Prostate gland (tissue), 2 donors: ENCODE measurements around the gene KDSR. TPM values are rescaled to one million over a fixed set of nuclear protein-coding genes. Genes with fewer than 3 reads are reported as not detected.
A peak's percentile ranks its signal among the peaks of the same experiment; 100 is the strongest.

Source experiments
- DNase-seq: peaks from one replicate; pipeline ENCODE4 v3.0.0-alpha.2; 2019; ENCODE audit warnings: low spot score
- H3K27ac ChIP-seq, 2 donors: fragments of 200-600 bp; sonication (generic); 2 replicates each; pipeline ENCODE4 v1.5.1; 2017 to 2019
- H3K27me3 ChIP-seq: fragments of 200-600 bp; sonication (generic); replicated peaks from 2 replicates; pipeline ENCODE4 v1.5.1; 2019; ENCODE audit not compliant: insufficient read depth
- H3K36me3 ChIP-seq, 2 donors: fragments of 200-600 bp; sonication (generic); 1 replicate in 1 of 2; 2 replicates in 1 of 2; pipeline versions ENCODE4 v1.5.1 to v1.8.1; 2017 to 2019
- H3K4me1 ChIP-seq: fragments of 200-600 bp; sonication (generic); replicated peaks from 2 replicates; pipeline ENCODE4 v1.5.1; 2019
- H3K4me3 ChIP-seq, 2 donors: fragments of 200-600 bp; sonication (generic); 2 replicates each; pipeline ENCODE4 v1.5.1; 2017 to 2019
- H3K9me3 ChIP-seq: fragments of 200-600 bp; sonication (generic); 2 replicates; pipeline ENCODE4 v1.5.1; 2017
- POLR2A ChIP-seq: fragments of 450-650 bp; IDR thresholded peaks from one replicate; pipeline ENCODE4 v1.6.1; 2016; ENCODE audit warnings: antibody characterized with exemption, mild to moderate bottlenecking
- POLR2AphosphoS5 ChIP-seq: sonication (generic); formaldehyde crosslinking; IDR thresholded peaks from one replicate; pipeline ENCODE4 v1.6.1; 2017; ENCODE audit warnings: antibody characterized with exemption
- WGBS: methylation state at CpG from one replicate; pipeline ENCODE4 v1.1.5; 2018; 5-methylcytosine and 5-hydroxymethylcytosine counted together
- intact Hi-C: fragments of 100-400 bp; cut with DNase I; formaldehyde crosslinking; loops from one replicate; pipeline ENCODE4 v1.14.2; 2022
- total RNA-seq, 2 donors: library from RNA; depleted of rRNA; stranded (reverse); fragments of >200 nt; gene quantifications; one replicate each; pipeline ENCODE4 v1.1.0, GENCODE V29; 2016
- TF ChIP-seq, protein P1 (sequence below), 4 experiments: fragments of 200-600 bp in 2 of 4; fragments of 450-650 bp in 2 of 4; sonication (generic) in 2 of 4; IDR thresholded peaks; 1 replicate in 3 of 4; 2 replicates in 1 of 4; pipeline ENCODE4 v1.5.1; 2016 to 2019; ENCODE audit warnings: antibody characterized with exemption in 4 of 4, mild to moderate bottlenecking in 2 of 4, moderate library complexity in 2 of 4

Gene KDSR
- total RNA-seq, 2 donors from 2014 or later, result 46.1 to 52.3 TPM

DNA sequence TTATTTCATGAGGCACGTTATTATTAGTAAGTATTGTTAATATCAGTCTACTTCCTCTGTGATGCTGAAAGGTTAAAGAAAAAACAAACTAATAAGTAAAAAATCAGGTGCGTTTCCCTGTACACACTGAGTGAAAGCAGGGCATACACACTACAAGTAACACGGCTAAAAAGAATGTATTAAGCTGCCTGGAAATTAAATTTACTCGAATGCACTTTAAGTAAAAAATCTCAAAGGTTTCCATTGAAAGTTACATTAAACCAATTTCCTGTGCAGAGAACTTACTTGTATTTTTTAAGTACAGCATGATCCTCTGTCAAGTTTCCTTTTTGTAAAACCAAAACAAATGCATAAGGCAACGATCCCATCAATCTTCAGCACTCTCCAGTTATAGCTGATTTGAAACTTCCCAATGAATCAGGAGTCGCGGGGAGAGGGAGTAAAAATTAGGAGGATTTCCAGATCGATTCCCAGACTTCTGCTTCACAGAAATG is 48.1 kb downstream of the KDSR start:
- H3K27me3 ChIP-seq, result no peaks in the 10 kb centered on the region
- intact Hi-C loops, result loop anchor here (2.0 to 5.0 kb wide), 3 partner anchors 56 to 142 kb away; no protein-coding TSS in a partner anchor
- under 1% methylated on average over 8 of the region's 8 CpGs for WGBS
- DNase-seq, result no peak
- no peaks in the 10 kb centered on the region for H3K36me3 ChIP-seq
- peak overlapping the region; percentile 83 to 85 for H3K27ac ChIP-seq
- peak overlapping the region; percentile 63 to 65 for H3K4me3 ChIP-seq
- TF ChIP-seq POLR2A, result no peak
- no peak for TF ChIP-seq POLR2AphosphoS5
- TF ChIP-seq, protein P1, sequence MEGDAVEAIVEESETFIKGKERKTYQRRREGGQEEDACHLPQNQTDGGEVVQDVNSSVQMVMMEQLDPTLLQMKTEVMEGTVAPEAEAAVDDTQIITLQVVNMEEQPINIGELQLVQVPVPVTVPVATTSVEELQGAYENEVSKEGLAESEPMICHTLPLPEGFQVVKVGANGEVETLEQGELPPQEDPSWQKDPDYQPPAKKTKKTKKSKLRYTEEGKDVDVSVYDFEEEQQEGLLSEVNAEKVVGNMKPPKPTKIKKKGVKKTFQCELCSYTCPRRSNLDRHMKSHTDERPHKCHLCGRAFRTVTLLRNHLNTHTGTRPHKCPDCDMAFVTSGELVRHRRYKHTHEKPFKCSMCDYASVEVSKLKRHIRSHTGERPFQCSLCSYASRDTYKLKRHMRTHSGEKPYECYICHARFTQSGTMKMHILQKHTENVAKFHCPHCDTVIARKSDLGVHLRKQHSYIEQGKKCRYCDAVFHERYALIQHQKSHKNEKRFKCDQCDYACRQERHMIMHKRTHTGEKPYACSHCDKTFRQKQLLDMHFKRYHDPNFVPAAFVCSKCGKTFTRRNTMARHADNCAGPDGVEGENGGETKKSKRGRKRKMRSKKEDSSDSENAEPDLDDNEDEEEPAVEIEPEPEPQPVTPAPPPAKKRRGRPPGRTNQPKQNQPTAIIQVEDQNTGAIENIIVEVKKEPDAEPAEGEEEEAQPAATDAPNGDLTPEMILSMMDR (IDR thresholded peaks at IDR 0.05), result no peak
- no peaks in the 10 kb centered on the region for H3K4me1 ChIP-seq
- H3K9me3 ChIP-seq, result no peaks in the 10 kb centered on the region

- H3K9me3 ChIP-seq, result no peaks in the 10 kb centered on the region
- TF ChIP-seq POLR2A (no peak), POLR2AphosphoS5 (no peak)
- TF ChIP-seq, protein P1 (IDR thresholded peaks at IDR 0.05), result peak; percentile 46 to 88 (median 66)
- intact Hi-C loops, result loop anchor here (2.0 to 5.0 kb wide), 3 partner anchors 55 to 141 kb away; no protein-coding TSS in a partner anchor
- H3K4me1 ChIP-seq, result no peaks in the 10 kb centered on the region
- DNase-seq, result peak; percentile 51
- no peaks in the 10 kb centered on the region for H3K36me3 ChIP-seq
- 7% methylated on average over 22 of the region's 66 CpGs for WGBS
- H3K27ac ChIP-seq, result peak overlapping the region; percentile 62 to 66
- peak overlapping the region; percentile 63 to 65 for H3K4me3 ChIP-seq
- H3K27me3 ChIP-seq, result no peaks in the 10 kb centered on the region
These were observed 48.8 kb downstream of the KDSR start for GRCh38 chr18:63317982-63318888.

DNA sequence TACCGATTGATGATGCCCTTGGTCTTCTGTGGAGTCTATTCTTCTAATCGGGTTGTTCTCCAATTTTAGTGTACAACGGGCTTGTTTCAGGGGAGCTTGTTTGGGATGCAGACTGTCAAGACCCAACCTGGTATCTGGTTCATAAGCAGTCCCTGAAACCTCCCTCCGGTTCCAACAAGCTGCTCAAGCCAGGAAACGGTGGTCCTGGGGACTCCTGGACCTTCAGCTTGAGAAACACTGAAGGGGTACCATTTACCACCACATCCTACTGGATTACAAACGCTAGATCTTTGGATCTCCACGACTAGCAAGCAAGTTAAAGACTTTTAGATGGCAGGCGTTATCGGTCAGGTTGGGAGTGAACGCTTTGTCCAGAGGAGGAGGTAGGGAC is 49.5 kb downstream of the KDSR start:
- no peak for DNase-seq
- no peaks in the 10 kb centered on the region for H3K9me3 ChIP-seq
- 46% methylated on average over 10 of the region's 10 CpGs for WGBS
- no peaks in the 10 kb centered on the region for H3K36me3 ChIP-seq
- no peaks in the 10 kb centered on the region for H3K27me3 ChIP-seq
- TF ChIP-seq, protein P1 (IDR thresholded peaks at IDR 0.05), result no peak
- no peak for TF ChIP-seq POLR2AphosphoS5
- no peak for TF ChIP-seq POLR2A
- peak overlapping the region; percentile 62 to 66 for H3K27ac ChIP-seq
- intact Hi-C loops, result loop anchor here (5.0 kb wide), 2 partner anchors 80 to 140 kb away; no protein-coding TSS in a partner anchor
- peak overlapping the region; percentile 63 to 65 for H3K4me3 ChIP-seq
- no peaks in the 10 kb centered on the region for H3K4me1 ChIP-seq

DNA sequence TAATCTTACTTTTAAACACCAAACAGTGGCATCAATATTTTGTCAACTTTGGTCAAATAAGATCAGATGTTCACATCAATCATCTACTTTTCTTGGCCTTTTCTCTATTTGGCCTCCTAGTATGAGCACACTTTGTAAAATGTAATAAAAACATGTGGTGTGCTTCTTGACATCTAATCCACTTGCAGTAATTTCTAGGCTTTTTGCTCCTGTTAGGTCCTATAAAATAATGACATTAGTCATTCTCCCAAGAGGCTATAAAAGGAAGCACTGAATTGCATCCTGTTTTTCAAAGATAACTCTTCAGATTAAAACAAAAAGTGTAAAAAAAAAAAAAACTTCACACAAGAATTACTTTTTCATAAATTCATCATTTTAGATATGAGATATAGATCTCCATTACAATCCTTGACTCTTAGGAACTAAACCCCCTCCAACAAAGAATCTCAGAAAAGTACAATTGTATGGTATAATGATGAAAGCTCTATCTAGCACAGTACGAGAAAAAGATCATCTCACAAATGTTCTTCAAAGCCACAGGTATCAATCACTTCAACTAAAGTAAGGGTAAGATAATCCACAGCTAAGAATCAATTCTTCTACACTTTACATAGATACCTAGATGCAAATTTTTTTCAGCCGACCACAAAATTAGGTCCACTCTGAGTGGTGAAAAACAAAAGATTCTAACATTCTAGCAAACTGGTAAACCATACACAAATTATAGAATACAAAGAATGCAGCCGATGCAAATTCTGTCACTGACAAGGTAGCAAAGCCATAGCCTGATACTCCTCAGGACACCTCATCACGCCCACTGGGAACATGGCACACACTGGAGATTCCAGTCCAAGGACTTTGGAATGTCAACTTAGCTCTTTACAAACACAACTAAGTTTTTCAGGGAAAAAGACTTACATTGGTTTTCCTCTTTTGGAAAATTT is 50.1 kb downstream of the KDSR start:
- intact Hi-C loops, result loop anchor here (5.0 kb wide), 2 partner anchors 80 to 140 kb away; no protein-coding TSS in a partner anchor
- no peaks in the 10 kb centered on the region for H3K4me1 ChIP-seq
- 65% methylated on average over 4 of the region's 4 CpGs for WGBS
- no peaks in the 10 kb centered on the region for H3K9me3 ChIP-seq
- TF ChIP-seq POLR2A (no peak), POLR2AphosphoS5 (no peak)
- TF ChIP-seq, protein P1 (IDR thresholded peaks at IDR 0.05), result no peak
- no peak for DNase-seq
- no peaks in the 10 kb centered on the region for H3K36me3 ChIP-seq
- no peaks in the 10 kb centered on the region for H3K27me3 ChIP-seq
- peak overlapping the region; percentile 63 to 65 for H3K4me3 ChIP-seq
- peak overlapping the region; percentile 62 to 66 for H3K27ac ChIP-seq
